GM19324 (cell line): ENCODE measurements around the gene DZIP1.

Source experiments
- ATAC-seq: cut with Tn5 transposase; IDR thresholded peaks from one replicate; pipeline ENCODE4 v1.9.1; 2021; ENCODE audit warnings: mild to moderate bottlenecking, moderate library complexity; ENCODE audit not compliant: unreplicated experiment, low FRiP score

DZIP1 gene

GRCh38 chr13:95647321-95647720 is 2.8 kb upstream of the DZIP1 start:
- no peak for ATAC-seq

- peak; percentile 52 for ATAC-seq
Measured at GRCh38 chr13:95643936-95644598, 439 bp downstream of the DZIP1 start.

DNA sequence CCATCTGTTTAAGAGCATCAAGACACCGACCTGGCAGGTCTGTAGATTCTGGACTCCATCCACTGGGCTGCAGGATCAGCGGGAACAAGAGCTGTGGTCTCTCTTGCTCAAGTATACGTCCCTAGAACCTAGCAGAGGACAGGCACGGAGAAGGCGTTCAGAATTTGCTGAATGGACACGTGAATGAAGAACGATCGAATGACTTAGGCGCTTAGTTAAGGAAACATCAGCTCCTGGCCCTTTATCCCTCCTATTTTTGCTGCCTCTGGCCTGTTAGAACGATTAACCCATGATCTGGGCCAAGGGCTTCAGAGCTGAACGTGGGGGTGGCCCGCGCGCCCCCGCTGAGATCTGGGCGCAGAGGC is 953 bp downstream of the DZIP1 start:
- ATAC-seq, result no peak

DNA sequence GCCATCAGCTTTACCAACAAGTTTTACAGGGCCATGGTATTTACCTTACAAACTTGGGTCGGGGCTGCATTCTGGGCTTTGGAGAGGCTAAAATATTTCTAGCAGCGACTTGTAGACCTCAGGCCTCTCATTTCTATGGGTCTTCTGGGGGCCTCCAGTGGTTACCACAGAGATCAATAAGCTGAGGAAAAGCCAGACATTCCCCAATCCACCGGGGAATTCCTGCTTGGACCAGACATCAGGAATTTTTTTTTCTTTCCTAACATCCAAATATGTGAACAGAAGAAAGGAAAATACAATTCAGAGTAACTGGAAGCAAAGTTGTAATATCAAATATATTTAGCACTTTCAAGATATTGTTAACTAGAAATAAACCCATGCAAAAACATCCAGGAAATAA is 1.5 kb downstream of the DZIP1 start:
- ATAC-seq, result no peak

DNA sequence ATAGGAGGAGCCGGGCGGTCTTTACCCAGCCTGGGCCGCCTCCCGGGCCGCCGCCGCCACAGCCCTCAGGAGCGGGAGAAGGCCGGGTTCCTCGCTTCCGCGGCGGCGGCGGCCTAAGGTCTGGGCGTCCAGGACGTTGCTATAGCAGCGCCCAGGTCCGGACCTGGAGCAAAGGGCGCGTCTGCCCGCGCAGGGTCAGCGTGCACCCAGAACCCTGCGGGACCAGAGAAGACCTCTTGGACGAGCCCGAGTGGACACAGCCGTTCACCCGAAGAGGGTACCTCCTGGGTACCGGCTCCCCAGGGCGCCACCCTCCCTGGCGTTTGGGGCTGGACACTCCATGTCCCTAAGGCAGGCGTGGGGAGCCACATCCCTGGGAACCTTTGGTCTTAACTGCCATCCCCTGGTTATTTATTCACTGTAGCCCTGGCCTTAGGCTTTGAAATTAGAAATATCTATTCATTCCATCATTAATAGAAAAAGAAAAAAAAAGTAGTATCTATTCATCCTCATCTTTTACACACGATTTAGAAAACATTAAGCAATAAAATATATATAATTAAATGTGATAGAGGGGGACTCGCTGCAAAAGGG is 2.4 kb downstream of the DZIP1 start:
- ATAC-seq, result no peak

GRCh38 chr13:95641291-95642027 is 3.0 kb downstream of the DZIP1 start:
- ATAC-seq, result no peak

- no peak for ATAC-seq
Measured at GRCh38 chr13:95636853-95637252, 7.7 kb downstream of the DZIP1 start.

DNA sequence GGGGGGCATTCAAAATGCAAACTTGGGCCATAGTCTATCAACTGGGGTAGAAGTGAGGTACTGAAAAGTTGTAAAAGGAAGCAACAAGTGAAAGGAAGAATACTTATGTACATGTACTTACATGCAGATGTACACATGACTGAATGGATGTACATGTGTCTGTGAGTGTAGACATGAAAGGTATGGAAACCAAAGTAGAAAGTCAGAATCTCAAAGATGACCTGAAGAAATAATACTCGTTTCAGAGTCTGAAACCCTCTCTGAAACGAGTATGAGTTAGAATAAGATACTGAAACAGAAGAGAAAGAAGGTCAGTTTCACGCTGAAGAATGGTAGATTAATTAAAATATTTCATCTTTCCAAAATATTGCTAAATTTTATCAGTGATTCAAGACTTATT is 13.9 kb downstream of the DZIP1 start:
- no peak for ATAC-seq

DNA sequence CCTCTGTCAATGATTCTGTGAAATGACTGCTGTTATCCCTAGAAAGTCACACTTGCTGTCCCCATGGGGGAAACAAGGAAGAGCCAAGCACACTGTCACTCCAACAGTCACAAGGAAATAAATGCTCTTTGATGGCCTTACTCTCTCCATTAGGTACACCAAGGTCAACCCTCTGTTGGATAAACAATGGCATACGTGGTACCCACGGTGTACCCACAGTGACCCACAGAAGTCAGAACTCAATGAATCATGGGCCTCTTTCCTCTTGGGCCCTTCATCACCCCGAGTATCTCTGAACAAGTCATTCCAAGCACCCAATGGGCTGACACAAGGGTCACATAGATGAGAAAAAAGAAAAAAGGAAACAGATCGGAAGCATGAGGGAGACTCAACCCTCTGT is 15.4 kb downstream of the DZIP1 start:
- ATAC-seq, result no peak

- ATAC-seq, result no peak
Measured at GRCh38 chr13:95628488-95628887, 16.0 kb downstream of the DZIP1 start.

DNA sequence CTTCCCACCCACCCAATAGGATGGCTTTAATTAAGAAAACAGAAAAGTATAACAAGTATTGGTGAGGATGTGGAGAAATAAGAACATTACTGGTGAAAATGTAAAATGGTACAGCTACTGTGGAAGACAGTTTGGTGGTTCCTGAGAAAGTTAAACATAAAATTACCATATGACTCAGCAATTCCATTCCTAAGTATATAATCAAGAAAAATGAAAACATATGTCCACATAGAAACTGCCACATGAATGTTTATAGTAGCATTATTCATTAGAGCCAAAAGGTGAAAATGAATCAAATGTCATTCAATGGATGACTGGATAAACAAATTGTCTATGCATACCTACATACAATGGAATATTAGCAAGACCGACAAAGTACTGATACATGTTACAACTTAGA is 16.9 kb downstream of the DZIP1 start:
- ATAC-seq, result no peak

- ATAC-seq, result no peak
Measured at GRCh38 chr13:95626768-95627167, 17.7 kb downstream of the DZIP1 start.

GRCh38 chr13:95624020-95624419 is 20.5 kb downstream of the DZIP1 start:
- no peak for ATAC-seq

DNA sequence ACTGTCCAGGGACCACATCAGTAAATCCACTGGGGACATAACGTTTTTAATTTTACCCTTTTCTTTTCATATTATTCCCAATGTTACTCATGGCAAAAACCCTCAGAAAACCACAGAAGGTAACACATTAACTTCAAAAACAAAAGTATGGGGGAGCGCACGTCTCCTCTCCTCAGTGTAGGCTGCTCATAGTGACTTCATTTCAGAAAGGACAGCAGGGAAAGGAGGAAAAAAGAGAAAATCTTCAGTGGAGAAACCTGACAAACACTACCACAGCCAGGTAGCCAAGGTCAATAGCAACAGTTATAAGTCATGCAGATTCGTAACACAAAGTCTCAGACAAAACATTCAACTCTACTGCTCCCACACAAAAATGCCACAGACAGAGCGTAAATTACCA is 21.4 kb downstream of the DZIP1 start:
- ATAC-seq, result no peak

DNA sequence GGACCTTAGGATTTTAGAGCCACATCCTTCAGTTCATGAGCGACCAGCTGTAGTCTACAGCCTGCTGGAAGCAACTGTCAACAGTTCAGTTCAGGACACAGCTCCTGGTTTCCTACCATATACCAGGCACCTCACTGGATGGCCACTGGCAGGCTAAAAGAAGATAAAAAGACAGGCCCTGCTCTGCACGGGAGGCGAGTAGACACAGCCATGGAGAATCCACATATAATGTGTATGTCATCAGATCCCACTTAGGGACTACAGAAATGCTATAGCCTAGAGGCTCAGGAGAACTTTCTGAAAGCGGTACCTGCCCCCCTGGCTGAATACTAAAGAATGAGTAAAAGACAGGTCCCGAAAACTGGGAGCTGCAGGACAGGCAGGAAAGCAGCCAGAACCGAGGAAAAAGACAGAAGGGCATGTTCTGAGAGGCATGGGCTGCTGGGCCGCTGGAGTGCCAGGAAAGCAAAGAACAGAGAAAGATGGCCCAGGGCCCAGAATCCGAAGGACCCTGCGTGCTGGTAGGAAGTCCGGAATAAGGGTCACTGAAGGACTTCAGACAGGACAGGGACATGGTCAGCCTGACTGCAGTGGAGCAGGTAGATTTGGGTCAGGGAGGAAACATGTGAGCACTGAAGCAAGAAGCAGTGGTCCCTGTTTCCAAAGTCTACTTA is 23.5 kb downstream of the DZIP1 start:
- ATAC-seq, result no peak

DNA sequence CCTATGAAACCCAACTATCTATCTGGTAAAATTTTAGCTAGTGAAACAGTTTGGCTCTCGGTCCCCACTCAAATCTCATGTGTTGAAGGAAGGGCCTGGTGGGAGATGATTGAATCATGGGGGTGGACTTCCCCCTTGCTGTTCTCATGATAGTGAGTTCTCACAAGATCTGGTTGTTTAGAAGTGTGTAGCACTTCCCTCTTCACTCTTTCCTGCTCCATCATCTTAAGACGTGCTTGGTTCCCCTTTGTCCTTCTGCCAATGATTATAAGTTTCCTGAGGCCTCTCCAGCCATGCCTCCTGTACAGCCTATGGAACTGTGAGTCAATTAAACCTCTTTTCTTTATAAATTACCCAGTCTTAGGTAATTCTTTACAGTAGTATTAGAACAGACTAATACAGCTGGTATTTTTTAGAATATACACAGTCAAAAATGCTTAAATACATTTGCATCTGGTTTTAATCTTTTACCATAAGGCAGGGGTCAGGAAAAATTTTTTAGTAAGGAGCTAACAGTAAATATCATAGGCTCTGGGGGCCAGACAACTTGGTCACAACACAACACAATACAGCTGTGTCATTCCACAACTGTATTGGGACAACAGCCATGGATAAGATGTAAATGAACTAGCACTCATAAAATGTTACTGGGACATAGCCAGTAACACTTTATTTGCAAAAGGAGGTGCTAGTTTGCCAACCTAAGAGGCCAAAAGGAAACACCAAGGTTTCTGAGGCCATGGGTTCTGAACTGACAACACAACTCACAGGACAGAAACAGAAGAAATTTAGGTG is 24.3 kb downstream of the DZIP1 start:
- ATAC-seq, result no peak

GRCh38 chr13:95615539-95615938 is 29.0 kb downstream of the DZIP1 start:
- no peak for ATAC-seq

DNA sequence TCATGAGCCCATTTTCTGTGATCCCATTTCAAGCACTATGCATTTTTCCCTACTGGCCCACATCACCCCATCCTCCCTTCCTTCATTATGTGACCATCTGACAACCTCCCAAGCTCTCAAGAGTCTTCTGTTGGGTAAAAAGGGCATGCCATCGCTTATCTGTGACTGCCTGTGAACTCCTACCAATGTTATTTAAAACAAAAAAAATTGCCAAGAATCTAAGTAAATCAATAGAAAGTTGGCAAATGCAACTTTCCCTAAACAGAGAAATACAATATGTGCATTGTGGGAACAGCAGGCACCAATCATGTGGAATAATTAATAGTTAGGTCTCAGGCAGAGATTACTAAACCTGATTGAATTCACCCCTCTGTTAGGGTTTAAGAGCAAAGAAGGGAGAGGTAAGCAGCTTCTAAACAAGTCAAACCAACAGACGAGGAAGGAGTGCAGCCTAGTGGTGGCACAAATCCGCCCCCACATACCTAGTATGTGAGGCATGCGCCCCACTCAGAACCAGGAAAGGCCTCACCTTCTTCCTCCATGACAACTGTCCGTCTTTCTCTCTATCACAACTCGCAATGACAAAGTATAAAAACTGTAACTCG is 29.8 kb downstream of the DZIP1 start:
- ATAC-seq, result no peak

DNA sequence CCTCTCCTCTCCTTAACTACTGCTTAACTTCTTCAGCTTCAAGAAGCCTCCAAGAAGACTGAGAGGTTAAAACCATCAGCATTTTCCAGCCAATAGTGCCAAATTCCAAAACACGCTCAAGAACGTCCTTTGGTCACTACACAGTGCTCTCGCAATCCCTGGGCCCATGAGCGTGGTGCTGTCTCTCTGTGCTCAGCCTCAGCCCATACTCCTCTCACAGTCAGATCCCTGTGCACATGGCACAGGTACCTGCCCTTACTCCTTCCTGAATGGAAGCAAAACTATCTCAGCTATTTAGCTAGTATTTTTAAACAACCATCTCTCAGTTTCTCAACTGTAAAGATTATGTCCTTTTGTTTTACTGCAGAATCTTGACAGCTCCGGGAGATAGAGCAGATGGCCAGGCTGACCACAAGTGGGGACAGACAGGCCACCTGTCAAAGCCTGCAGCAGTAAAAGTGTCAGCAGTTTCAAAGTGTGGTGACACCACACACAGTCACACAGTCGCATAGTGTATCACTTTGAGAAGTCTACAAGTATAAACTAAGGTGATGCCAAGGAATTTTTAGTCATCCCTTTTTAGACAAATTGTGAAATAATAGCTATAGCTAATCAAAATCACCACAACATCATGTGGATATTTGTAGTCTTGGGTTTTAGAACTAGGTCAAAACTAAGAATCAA is 35.7 kb downstream of the DZIP1 start:
- no peak for ATAC-seq

- ATAC-seq, result no peak
Measured at GRCh38 chr13:95607366-95607765, 37.1 kb downstream of the DZIP1 start.
